ENCODE results near the gene TYRO3. TPM values are rescaled to one million over a fixed set of nuclear protein-coding genes. Genes with fewer than 3 reads are reported as not detected.

Gene TYRO3
- total and polyA plus RNA-seq, 2 of the 13 experiments (the other 11 are each of a cell fraction or from before 2014, with no cell fraction given), result 24.0 to 43.6 TPM

DNA sequence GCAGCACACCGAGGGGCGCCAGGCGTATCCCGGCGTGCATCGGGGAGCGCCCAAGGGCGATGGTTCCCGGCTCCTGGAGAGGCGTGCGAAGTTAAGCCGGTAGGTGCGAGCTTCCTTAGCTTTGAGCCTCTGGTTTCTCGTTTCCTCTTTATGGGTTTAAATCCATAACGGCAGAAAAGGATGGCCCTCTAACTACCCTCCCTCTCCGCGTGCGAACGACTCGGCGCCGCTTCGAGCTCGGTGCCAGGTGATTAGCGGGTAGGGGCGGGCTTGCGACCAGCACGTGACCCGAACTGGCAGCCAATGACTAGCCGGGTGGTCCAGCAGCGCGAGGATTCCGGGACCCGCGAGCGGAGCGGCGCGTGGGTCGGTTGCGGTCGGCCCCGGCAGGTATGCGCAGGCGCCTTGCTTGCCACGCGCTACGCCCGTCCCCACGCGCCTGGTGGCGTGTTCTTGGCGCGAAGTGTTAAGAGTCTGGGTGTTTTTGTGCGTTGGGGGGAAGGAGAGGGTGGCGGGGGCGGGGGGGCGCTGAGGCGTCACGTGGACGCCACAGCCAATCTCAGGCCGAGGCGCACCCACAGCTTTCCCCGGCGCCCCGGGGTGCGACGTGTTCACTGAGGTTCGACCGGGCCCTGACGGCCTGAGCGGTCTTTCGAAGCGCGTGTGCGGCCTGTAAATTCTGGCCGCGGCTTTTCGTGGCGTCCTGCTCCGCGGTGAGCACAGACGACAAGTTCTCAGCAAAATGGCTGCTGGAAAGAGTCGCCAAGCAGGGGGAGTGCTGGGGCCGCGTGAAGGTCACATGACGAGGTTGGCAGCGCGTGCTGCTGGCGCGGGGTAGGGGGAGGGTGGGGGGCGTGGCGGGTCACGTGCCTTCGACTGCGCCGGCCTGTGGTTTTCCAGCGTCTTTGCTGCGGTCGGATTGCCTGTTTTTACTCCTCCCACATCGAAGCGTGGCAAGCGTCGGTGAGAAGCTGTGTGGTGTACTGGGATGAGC is 62.5 kb downstream of the TYRO3 start (continued):
- peak; percentile 100 for TF ChIP-seq FOXC1 (CRISPR knock-in tag; IDR thresholded peaks at IDR 0.05; ENCODE audit: borderline replicate concordance)
- peak; percentile 97 for TF ChIP-seq ZSCAN12 (CRISPR knock-in tag; IDR thresholded peaks at IDR 0.05)
- no peak for TF ChIP-seq TBP (CRISPR knock-in tag; IDR thresholded peaks at IDR 0.05)
- TF ChIP-seq FIP1L1 (IDR thresholded peaks at IDR 0.05; ENCODE audit: borderline replicate concordance, insufficient read depth, low read depth, low read length), result no peak
- TF ChIP-seq CHD4 (IDR thresholded peaks at IDR 0.05; ENCODE audit: borderline replicate concordance, low read length), result no peak
- peak; percentile 90 for TF ChIP-seq ZNF317 (CRISPR knock-in tag; IDR thresholded peaks at IDR 0.05)
- peak; percentile 90 for TF ChIP-seq RBFOX2 (IDR thresholded peaks at IDR 0.05; ENCODE audit: low read depth, low read length)
- peak; percentile 98 for TF ChIP-seq ZBTB8A (CRISPR knock-in tag; IDR thresholded peaks at IDR 0.05; ENCODE audit: borderline replicate concordance, low read depth)
- TF ChIP-seq ZMAT3 (CRISPR knock-in tag; conservative IDR thresholded peaks at IDR 0.05), result peak; percentile 98
- TF ChIP-seq CHD2 (IDR thresholded peaks at IDR 0.05; ENCODE audit: low read depth, low read length), result peak; percentile 87
- peak; percentile 73; the same call in 1 of the 2 replicates for TF ChIP-seq POLR2G (IDR thresholded peaks at IDR 0.05; ENCODE audit: low read depth, low read length)
- TF ChIP-seq ZNF354B (CRISPR knock-in tag; IDR thresholded peaks at IDR 0.05), result peak; percentile 89
- TF ChIP-seq, protein P1, sequence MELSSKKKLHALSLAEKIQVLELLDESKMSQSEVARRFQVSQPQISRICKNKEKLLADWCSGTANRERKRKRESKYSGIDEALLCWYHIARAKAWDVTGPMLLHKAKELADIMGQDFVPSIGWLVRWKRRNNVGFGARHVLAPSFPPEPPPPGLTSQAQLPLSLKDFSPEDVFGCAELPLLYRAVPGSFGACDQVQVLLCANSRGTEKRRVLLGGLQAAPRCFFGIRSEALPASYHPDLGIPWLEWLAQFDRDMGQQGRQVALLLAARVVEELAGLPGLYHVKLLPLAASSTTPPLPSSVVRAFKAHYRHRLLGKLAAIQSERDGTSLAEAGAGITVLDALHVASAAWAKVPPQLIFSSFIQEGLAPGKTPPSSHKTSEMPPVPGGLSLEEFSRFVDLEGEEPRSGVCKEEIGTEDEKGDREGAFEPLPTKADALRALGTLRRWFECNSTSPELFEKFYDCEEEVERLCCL (CRISPR knock-in tag; IDR thresholded peaks at IDR 0.05; ENCODE audit: borderline replicate concordance), result peak; percentile 98
- TF ChIP-seq, protein P2, sequence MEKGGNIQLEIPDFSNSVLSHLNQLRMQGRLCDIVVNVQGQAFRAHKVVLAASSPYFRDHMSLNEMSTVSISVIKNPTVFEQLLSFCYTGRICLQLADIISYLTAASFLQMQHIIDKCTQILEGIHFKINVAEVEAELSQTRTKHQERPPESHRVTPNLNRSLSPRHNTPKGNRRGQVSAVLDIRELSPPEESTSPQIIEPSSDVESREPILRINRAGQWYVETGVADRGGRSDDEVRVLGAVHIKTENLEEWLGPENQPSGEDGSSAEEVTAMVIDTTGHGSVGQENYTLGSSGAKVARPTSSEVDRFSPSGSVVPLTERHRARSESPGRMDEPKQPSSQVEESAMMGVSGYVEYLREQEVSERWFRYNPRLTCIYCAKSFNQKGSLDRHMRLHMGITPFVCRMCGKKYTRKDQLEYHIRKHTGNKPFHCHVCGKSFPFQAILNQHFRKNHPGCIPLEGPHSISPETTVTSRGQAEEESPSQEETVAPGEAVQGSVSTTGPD (CRISPR knock-in tag; IDR thresholded peaks at IDR 0.05), result peak; percentile 73; the same call in 1 of the 2 replicates
- peak; percentile 83 for TF ChIP-seq HNRNPK (IDR thresholded peaks at IDR 0.05; ENCODE audit: low read depth, low read length, poor library complexity, severe bottlenecking)
- TF ChIP-seq PHF21A (CRISPR knock-in tag; IDR thresholded peaks at IDR 0.05), result peak; percentile 53; the same call in 1 of the 2 replicates
- TF ChIP-seq, protein P3, sequence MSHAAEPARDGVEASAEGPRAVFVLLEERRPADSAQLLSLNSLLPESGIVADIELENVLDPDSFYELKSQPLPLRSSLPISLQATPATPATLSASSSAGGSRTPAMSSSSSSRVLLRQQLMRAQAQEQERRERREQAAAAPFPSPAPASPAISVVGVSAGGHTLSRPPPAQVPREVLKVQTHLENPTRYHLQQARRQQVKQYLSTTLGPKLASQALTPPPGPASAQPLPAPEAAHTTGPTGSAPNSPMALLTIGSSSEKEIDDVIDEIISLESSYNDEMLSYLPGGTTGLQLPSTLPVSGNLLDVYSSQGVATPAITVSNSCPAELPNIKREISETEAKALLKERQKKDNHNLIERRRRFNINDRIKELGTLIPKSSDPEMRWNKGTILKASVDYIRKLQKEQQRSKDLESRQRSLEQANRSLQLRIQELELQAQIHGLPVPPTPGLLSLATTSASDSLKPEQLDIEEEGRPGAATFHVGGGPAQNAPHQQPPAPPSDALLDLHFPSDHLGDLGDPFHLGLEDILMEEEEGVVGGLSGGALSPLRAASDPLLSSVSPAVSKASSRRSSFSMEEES (CRISPR knock-in tag; IDR thresholded peaks at IDR 0.05), result peak; percentile 92
- TF ChIP-seq ZBTB38 (CRISPR knock-in tag; IDR thresholded peaks at IDR 0.05), result peak; percentile 79

Data from HepG2 (cell line).